ENCODE data around the gene MEOX2. TPM values are rescaled to one million over a fixed set of nuclear protein-coding genes. Genes with fewer than 3 reads are reported as not detected.

Gene MEOX2
- 28.0 and 34.8 TPM in 2 replicates for total RNA-seq

DNA sequence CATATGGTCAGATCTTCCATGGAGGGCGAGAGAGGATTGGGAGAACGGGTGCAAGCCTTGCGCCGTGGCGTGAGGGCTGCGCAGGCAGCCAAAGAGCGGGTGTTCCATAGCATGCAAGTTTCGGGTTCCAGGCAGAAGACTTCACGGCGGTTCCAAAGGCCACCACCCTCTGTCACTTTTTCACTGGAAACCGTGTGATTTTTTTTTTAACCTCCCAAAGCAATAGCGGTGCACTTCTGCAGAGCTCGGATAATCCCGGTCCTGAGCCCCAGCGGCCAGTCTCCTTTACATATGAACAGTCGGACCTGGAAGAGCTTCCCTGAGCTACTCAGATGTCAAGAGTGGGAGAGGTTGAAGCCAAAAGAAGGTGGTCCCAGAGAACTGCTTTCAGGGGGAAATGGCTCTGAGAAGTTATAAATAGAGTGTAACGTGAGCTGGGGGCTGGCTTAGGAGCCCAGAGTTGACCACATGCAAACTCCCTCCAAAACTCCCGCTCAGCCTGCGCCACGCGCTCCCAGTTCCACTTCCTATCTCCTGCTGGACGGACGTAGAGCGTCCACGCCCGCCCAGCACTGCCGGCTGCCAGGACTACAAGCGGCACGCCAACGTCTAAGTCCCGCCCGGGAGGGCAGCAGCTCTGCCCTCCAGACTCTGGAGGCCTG lies at the start of gene MEOX2:
TSS of gene MEOX2 (minus strand) at position 389 of the 662 bp plus-strand sequence. CDS start at position 108, 281 bp downstream.

GRCh38 chr7:15561835-15562234 lies 124.6 kb downstream of the MEOX2 start, which contains the start of gene AGMO:
TSS of gene AGMO (minus strand) at chr7:15562015.

Other genes starting within 250 kb of the MEOX2 start
- 1.6 and 1.7 TPM in 2 replicates for gene AGMO, start 124.7 kb downstream of the MEOX2 start, total RNA-seq